HG03064 (cell line): Measurements from ENCODE around the gene PAXIP1.

ENCODE experiments used
- ATAC-seq: cut with Tn5 transposase; IDR thresholded peaks from one replicate; pipeline ENCODE4 v1.9.1; 2021; ENCODE audit warnings: low read depth; ENCODE audit not compliant: unreplicated experiment

PAXIP1 gene

GRCh38 chr7:154913638-154914307, 89.2 kb downstream of the PAXIP1 start:
- ATAC-seq: peak; percentile 99

GRCh38 chr7:154912871-154913637, 89.9 kb downstream of the PAXIP1 start:
- ATAC-seq: no peak

- no peak for ATAC-seq
These were observed 91.0 kb downstream of the PAXIP1 start for GRCh38 chr7:154911862-154912455.

- no peak for ATAC-seq
These were observed 91.5 kb downstream of the PAXIP1 start for GRCh38 chr7:154911411-154911810.

GRCh38 chr7:154910977-154911376, 91.9 kb downstream of the PAXIP1 start:
- no peak for ATAC-seq

GRCh38 chr7:154910125-154910524, 92.8 kb downstream of the PAXIP1 start:
- ATAC-seq: no peak

- no peak for ATAC-seq
These were observed 93.5 kb downstream of the PAXIP1 start for GRCh38 chr7:154909241-154910105.

- no peak for ATAC-seq
These were observed 95.0 kb downstream of the PAXIP1 start for GRCh38 chr7:154907651-154908620.

GRCh38 chr7:154906736-154907355, 96.1 kb downstream of the PAXIP1 start:
- ATAC-seq: no peak

- no peak for ATAC-seq
These were observed 96.7 kb downstream of the PAXIP1 start for GRCh38 chr7:154906201-154906600.

- no peak for ATAC-seq
These were observed 97.3 kb downstream of the PAXIP1 start for GRCh38 chr7:154905615-154906014.

GRCh38 chr7:154905146-154905545, 97.8 kb downstream of the PAXIP1 start:
- no peak for ATAC-seq

GRCh38 chr7:154903083-154903731, 99.7 kb downstream of the PAXIP1 start:
- ATAC-seq: no peak

GRCh38 chr7:154902600-154903082, 100.3 kb downstream of the PAXIP1 start:
- no peak for ATAC-seq

- no peak for ATAC-seq
These were observed 103.1 kb downstream of the PAXIP1 start for GRCh38 chr7:154899862-154900261.

- no peak for ATAC-seq
These were observed 103.7 kb downstream of the PAXIP1 start for GRCh38 chr7:154898973-154899855.

GRCh38 chr7:154896076-154896475, 106.8 kb downstream of the PAXIP1 start:
- no peak for ATAC-seq
